Measurements from ENCODE around the gene HUNK.
"Not testable (repeated sequence)": the region's sequence is repeated elsewhere in the genome, so short reads cannot be mapped to it uniquely, and the experiment has no call there.

HUNK gene

GRCh38 chr21:32008714-32009113, 135.9 kb downstream of the HUNK start:
- no peak for DNase-seq

GRCh38 chr21:32009263-32009662, 136.4 kb downstream of the HUNK start:
- no peak for DNase-seq

GRCh38 chr21:32015461-32016139, 142.8 kb downstream of the HUNK start:
- DNase-seq: no peak

GRCh38 chr21:32018381-32018780, 145.6 kb downstream of the HUNK start:
- no peak for DNase-seq

- no peak for DNase-seq
Observed at GRCh38 chr21:32020564-32020963, 147.7 kb downstream of the HUNK start.

GRCh38 chr21:32021319-32021994, 148.6 kb downstream of the HUNK start:
- DNase-seq: no peak

GRCh38 chr21:32022146-32022545, 149.3 kb downstream of the HUNK start:
- DNase-seq: no peak

GRCh38 chr21:32030146-32030652, 157.4 kb downstream of the HUNK start:
- DNase-seq: no peak

GRCh38 chr21:32034850-32035249, 162.0 kb downstream of the HUNK start:
- no peak for DNase-seq

GRCh38 chr21:32035617-32036016, 162.8 kb downstream of the HUNK start:
- DNase-seq: no peak

- DNase-seq: no peak
Observed at GRCh38 chr21:32036756-32037155, 163.9 kb downstream of the HUNK start.

- not testable (repeated sequence) for DNase-seq
Observed at GRCh38 chr21:32038751-32039150, 165.9 kb downstream of the HUNK start.

GRCh38 chr21:32043458-32043857, 170.6 kb downstream of the HUNK start:
- no peak for DNase-seq

GRCh38 chr21:32044205-32045180, 171.7 kb downstream of the HUNK start:
- no peak for DNase-seq

- DNase-seq: no peak
Observed at GRCh38 chr21:32046191-32046590, 173.4 kb downstream of the HUNK start.

GRCh38 chr21:32048353-32048752, 175.5 kb downstream of the HUNK start:
- no peak for DNase-seq
